HCT116 (cell line): ENCODE measurements around the gene ROCK2. TPM values are rescaled to one million over a fixed set of nuclear protein-coding genes. Genes with fewer than 3 reads are reported as not detected.

ENCODE experiments used
- ATAC-seq: fragments of 200-7000 bp; cut with Tn5 transposase; 2 replicates; pipeline ENCODE4 v1.9.1; 2020; ENCODE audit warnings: mild to moderate bottlenecking, moderate library complexity
- BruUV-seq: library from RNA; stranded (reverse); fragments of 400-500 nt; replicated peaks from 2 replicates; lab custom pipeline; 2021; lab: Mats Ljungman, UMichigan
- CTCF ChIA-PET: fragments of 300-600 bp; sonication (Branson Sonifier 250); formaldehyde crosslinking; loops from one replicate; lab custom pipeline; 2021; ENCODE audit warnings: antibody characterized with exemption; lab: Charles Lee
- POLR2A ChIA-PET: fragments of 300-600, 350-600 bp; sonication (Branson Sonifier 250); formaldehyde crosslinking; loops from one replicate; lab custom pipeline; 2021; ENCODE audit warnings: antibody characterized with exemption; lab: Charles Lee
- RAD21 ChIA-PET, 2 experiments: fragments of 300-600 bp; sonication (Branson Sonifier 250); formaldehyde crosslinking; loops; one replicate each; lab custom pipeline; 2023; ENCODE audit warnings: low total read pairs in 2 of 2; ENCODE audit not compliant: uncharacterized antibody in 2 of 2, unreplicated experiment in 2 of 2, low non-redundant PET in 1 of 2; lab: Charles Lee
- DNase-seq: peaks from one replicate; pipeline ENCODE4 v3.0.0-alpha.2; 2010; ENCODE audit warnings: low read depth, low spot score
- H2AFZ ChIP-seq: fragments of 200-600 bp; shearing (Covaris generic), sonication (generic); 2 replicates; pipeline ENCODE4 v1.6.1; 2017; ENCODE audit warnings: low read depth, mixed run types, mixed read lengths, antibody characterized with exemption, low read length; ENCODE audit not compliant: poor library complexity, severe bottlenecking
- H3K27ac ChIP-seq: 2 replicates; pipeline ENCODE4 v1.5.1; 2012; ENCODE audit warnings: low read depth, low read length
- H3K27me3 ChIP-seq: fragments of 200-600 bp; sonication (generic); 2 replicates; pipeline ENCODE4 v1.6.1; 2016; ENCODE audit warnings: mixed run types, low read length, mixed read lengths; ENCODE audit not compliant: insufficient read depth
- H3K36me3 ChIP-seq, 2 experiments: fragments of 200-500 bp in 1 of 2; fragments of 200-600 bp in 1 of 2; sonication (Bioruptor generic) in 1 of 2; sonication (generic) in 1 of 2; 2 replicates each; pipeline versions ENCODE4 v1.5.1 to v1.6.1; 2014 to 2016; ENCODE audit warnings: low read length in 2 of 2, inconsistent platforms in 1 of 2, mixed read lengths in 1 of 2, mixed run types in 1 of 2; ENCODE audit not compliant: insufficient read depth in 2 of 2, control insufficient read depth in 1 of 2
- H3K4me1 ChIP-seq, 2 experiments: fragments of 200-600 bp in 1 of 2; sonication (generic) in 1 of 2; 2 replicates each; pipeline versions ENCODE4 v1.5.1 to v1.6.1; 2012 to 2017; ENCODE audit warnings: low read length in 2 of 2, inconsistent platforms in 1 of 2, mild to moderate bottlenecking in 1 of 2, mixed read lengths in 1 of 2, mixed run types in 1 of 2, moderate library complexity in 1 of 2; ENCODE audit not compliant: insufficient read depth in 2 of 2, control insufficient read depth in 1 of 2
- H3K4me2 ChIP-seq: fragments of 200-600 bp; sonication (generic); 2 replicates; pipeline ENCODE4 v1.6.1; 2017; ENCODE audit warnings: mixed run types, low read length, mixed read lengths
- H3K4me3 ChIP-seq, 2 experiments: fragments of 200-600 bp in 1 of 2; sonication (generic) in 1 of 2; replicated peaks in 1 of 2; 2 replicates each; pipeline ENCODE4 v1.5.1; 2011 to 2016; ENCODE audit warnings: low read length in 2 of 2, control low read depth in 1 of 2, low read depth in 1 of 2, mild to moderate bottlenecking in 1 of 2, mixed read lengths in 1 of 2, mixed run types in 1 of 2
- H3K79me2 ChIP-seq: fragments of 200-600 bp; sonication (generic); 2 replicates; pipeline ENCODE4 v1.6.1; 2017; ENCODE audit warnings: mild to moderate bottlenecking, mixed run types, low read length, moderate library complexity, mixed read lengths; ENCODE audit not compliant: insufficient read depth
- H3K9ac ChIP-seq: fragments of 200-600 bp; sonication (generic); 2 replicates; pipeline ENCODE4 v1.6.1; 2016; ENCODE audit warnings: low read length, mixed read lengths
- H3K9me2 ChIP-seq: fragments of 200-600 bp; sonication (generic), shearing (Covaris generic); 2 replicates; pipeline ENCODE4 v1.6.1; 2017; ENCODE audit warnings: mixed run types, mild to moderate bottlenecking, moderate library complexity; ENCODE audit not compliant: insufficient read depth
- H3K9me3 ChIP-seq, 2 experiments: fragments of 200-500 bp in 1 of 2; fragments of 200-600 bp in 1 of 2; sonication (Bioruptor generic) in 1 of 2; sonication (generic) in 1 of 2; 2 replicates each; pipeline ENCODE4 v1.6.1; 2014 to 2017; ENCODE audit warnings: low read length in 2 of 2, mixed read lengths in 2 of 2, inconsistent platforms in 1 of 2, low read depth in 1 of 2, mild to moderate bottlenecking in 1 of 2, mixed run types in 1 of 2, moderate library complexity in 1 of 2; ENCODE audit not compliant: control insufficient read depth in 1 of 2, insufficient read depth in 1 of 2
- H4K20me1 ChIP-seq: fragments of 200-600 bp; sonication (generic), shearing (Covaris generic); 2 replicates; pipeline ENCODE4 v1.6.1; 2017; ENCODE audit warnings: mixed run types, mild to moderate bottlenecking, moderate library complexity; ENCODE audit not compliant: insufficient read depth
- CBX3 ChIP-seq: IDR thresholded peaks from 2 replicates; pipeline ENCODE4 v1.6.1; 2012; ENCODE audit warnings: low read depth
- CTCF ChIP-seq, 3 experiments: fragments of 200-600 bp in 1 of 3; sonication (generic) in 1 of 3; IDR thresholded peaks in 2 of 3; conservative IDR thresholded peaks in 1 of 3; 2 replicates each; pipeline ENCODE4 v1.5.1; 2012 to 2017; ENCODE audit warnings: low read depth in 2 of 3, low read length in 2 of 3, antibody characterized with exemption in 1 of 3, borderline replicate concordance in 1 of 3, control low read depth in 1 of 3, mild to moderate bottlenecking in 1 of 3, mixed read lengths in 1 of 3, mixed run types in 1 of 3, moderate library complexity in 1 of 3; ENCODE audit not compliant: insufficient read depth in 1 of 3
- ELF1 ChIP-seq: IDR thresholded peaks from 2 replicates; pipeline ENCODE4 v1.6.1; 2012; ENCODE audit warnings: low read depth, borderline replicate concordance
- EZH2 ChIP-seq: fragments of 200-600 bp; sonication (generic); IDR thresholded peaks from 2 replicates; pipeline ENCODE4 v1.6.1; 2017; ENCODE audit warnings: antibody characterized with exemption, mixed run types
- EZH2phosphoT487 ChIP-seq: fragments of 200-600 bp; IDR thresholded peaks from 2 replicates; pipeline ENCODE4 v1.6.1; 2018; ENCODE audit warnings: antibody characterized with exemption, borderline replicate concordance
- FOSL1 ChIP-seq: IDR thresholded peaks from 2 replicates; pipeline ENCODE4 v1.6.1; 2012; ENCODE audit warnings: low read depth
- JUND ChIP-seq: IDR thresholded peaks from 2 replicates; pipeline ENCODE4 v1.6.1; 2012
- MAX ChIP-seq: IDR thresholded peaks from 2 replicates; pipeline ENCODE4 v1.6.1; 2012
- POLR2A ChIP-seq: IDR thresholded peaks from 2 replicates; pipeline ENCODE4 v1.7.0; 2011; ENCODE audit warnings: borderline replicate concordance; ENCODE audit not compliant: insufficient read depth, insufficient read length; ENCODE audit errors: extremely low read depth
- POLR2AphosphoS5 ChIP-seq: IDR thresholded peaks from 2 replicates; pipeline ENCODE4 v1.6.1; 2011; ENCODE audit warnings: mild to moderate bottlenecking, low read depth, low read length, moderate library complexity
- RAD21 ChIP-seq: IDR thresholded peaks from 2 replicates; pipeline ENCODE4 v1.6.1; 2012; ENCODE audit warnings: low read depth, mild to moderate bottlenecking
- REST ChIP-seq: IDR thresholded peaks from 2 replicates; pipeline ENCODE4 v1.6.1; 2012; ENCODE audit warnings: low read depth
- SIN3A ChIP-seq: IDR thresholded peaks from 2 replicates; pipeline ENCODE4 v1.6.1; 2012; ENCODE audit warnings: low read depth
- SP1 ChIP-seq: IDR thresholded peaks from 2 replicates; pipeline ENCODE4 v1.6.1; 2012; ENCODE audit warnings: low read depth
- SRF ChIP-seq: IDR thresholded peaks from 2 replicates; pipeline ENCODE4 v1.6.1; 2012; ENCODE audit warnings: low read depth
- TCF7L2 ChIP-seq: IDR thresholded peaks from 2 replicates; pipeline ENCODE4 v1.7.0; 2011; ENCODE audit warnings: borderline replicate concordance, inconsistent platforms; ENCODE audit not compliant: insufficient read depth, insufficient read length; ENCODE audit errors: extremely low read depth
- ZNF274 ChIP-seq: fragments of 200-500 bp; sonication (Bioruptor generic); IDR thresholded peaks from 2 replicates; pipeline ENCODE4 v1.6.1; 2014; ENCODE audit warnings: mild to moderate bottlenecking, low read depth, low read length, inconsistent platforms
- intact Hi-C: fragments of 100-400 bp; cut with micrococcal nuclease; formaldehyde crosslinking; loops from 2 replicates; pipeline ENCODE4 v1.10.0; 2022
- total RNA-seq: library from RNA; stranded (reverse); gene quantifications from one replicate; pipeline ENCODE4 v1.2.1, GENCODE V29; 2021; ENCODE audit not compliant: unreplicated experiment
- TF ChIP-seq, protein P1 (sequence below): IDR thresholded peaks from 2 replicates; pipeline ENCODE4 v1.6.1; 2011; ENCODE audit warnings: mild to moderate bottlenecking, low read length, moderate library complexity; ENCODE audit not compliant: insufficient replicate concordance; ENCODE audit errors: extremely low read depth
- TF ChIP-seq, protein P2 (sequence below): IDR thresholded peaks from 2 replicates; pipeline ENCODE4 v1.6.1; 2012

The ROCK2 gene
- total RNA-seq, 1 experiment from 2014 or later, result 48.0 TPM

DNA sequence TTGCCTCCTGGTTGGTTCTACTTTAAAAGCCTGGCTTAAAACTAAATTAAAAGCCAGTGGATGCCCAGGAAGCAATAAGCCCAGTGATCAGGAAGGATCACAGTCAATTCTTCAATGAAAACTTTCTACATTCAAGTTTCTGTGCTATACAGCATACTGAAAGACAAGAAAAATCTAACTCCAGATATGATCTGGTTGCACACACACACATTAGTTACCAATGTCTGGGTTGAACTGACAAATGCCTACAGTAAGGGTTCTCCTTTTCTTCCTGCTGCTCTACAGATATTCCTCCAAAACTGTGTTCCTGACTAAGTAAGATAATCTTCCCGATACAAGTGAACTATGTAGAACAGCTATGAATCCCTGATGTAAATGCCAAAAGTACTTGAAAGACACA is 81.3 kb downstream of the ROCK2 start:
- no peak overlapping the region for H3K27ac ChIP-seq
- no peak for DNase-seq
- H3K4me2 ChIP-seq, result no peak overlapping the region
- H3K79me2 ChIP-seq, result peaks cover 44% of the 10 kb centered on the region
- no peak for ATAC-seq
- no peak overlapping the region for H2AFZ ChIP-seq
- no peak overlapping the region for H3K9ac ChIP-seq
- intact Hi-C loops, result no loop called here
- CTCF ChIA-PET, result no interaction called here
- POLR2A ChIA-PET, result no interaction called here
- H3K9me2 ChIP-seq, result no peaks in the 10 kb centered on the region
- no peaks in the 10 kb centered on the region for H3K4me1 ChIP-seq
- RAD21 ChIA-PET, result no interaction called here
- BruUV-seq, result no TSS peak
- H3K4me3 ChIP-seq, result no peak overlapping the region
- TF ChIP-seq RAD21 (no peak), EZH2phosphoT487 (no peak), SIN3A (no peak), MAX (no peak), POLR2AphosphoS5 (no peak), JUND (no peak), POLR2A (no peak), REST (no peak), TCF7L2 (no peak), CBX3 (no peak), SP1 (no peak), FOSL1 (no peak), ELF1 (no peak), SRF (no peak), ZNF274 (no peak), EZH2 (no peak), CTCF (IDR thresholded peaks at IDR 0.05 in 2 of 3, conservative IDR thresholded peaks at IDR 0.05 in 1 of 3; ENCODE audit: borderline replicate concordance in 1 of 3, insufficient read depth in 1 of 3, low read depth in 2 of 3, low read length in 2 of 3) (no peak)
- TF ChIP-seq, protein P1, sequence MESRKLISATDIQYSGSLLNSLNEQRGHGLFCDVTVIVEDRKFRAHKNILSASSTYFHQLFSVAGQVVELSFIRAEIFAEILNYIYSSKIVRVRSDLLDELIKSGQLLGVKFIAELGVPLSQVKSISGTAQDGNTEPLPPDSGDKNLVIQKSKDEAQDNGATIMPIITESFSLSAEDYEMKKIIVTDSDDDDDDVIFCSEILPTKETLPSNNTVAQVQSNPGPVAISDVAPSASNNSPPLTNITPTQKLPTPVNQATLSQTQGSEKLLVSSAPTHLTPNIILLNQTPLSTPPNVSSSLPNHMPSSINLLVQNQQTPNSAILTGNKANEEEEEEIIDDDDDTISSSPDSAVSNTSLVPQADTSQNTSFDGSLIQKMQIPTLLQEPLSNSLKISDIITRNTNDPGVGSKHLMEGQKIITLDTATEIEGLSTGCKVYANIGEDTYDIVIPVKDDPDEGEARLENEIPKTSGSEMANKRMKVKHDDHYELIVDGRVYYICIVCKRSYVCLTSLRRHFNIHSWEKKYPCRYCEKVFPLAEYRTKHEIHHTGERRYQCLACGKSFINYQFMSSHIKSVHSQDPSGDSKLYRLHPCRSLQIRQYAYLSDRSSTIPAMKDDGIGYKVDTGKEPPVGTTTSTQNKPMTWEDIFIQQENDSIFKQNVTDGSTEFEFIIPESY, result no peak
- TF ChIP-seq, protein P2, sequence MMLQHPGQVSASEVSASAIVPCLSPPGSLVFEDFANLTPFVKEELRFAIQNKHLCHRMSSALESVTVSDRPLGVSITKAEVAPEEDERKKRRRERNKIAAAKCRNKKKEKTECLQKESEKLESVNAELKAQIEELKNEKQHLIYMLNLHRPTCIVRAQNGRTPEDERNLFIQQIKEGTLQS, result no peak
- H3K9me3 ChIP-seq, result no peaks in the 10 kb centered on the region
- H3K27me3 ChIP-seq, result no peaks in the 10 kb centered on the region
- H4K20me1 ChIP-seq, result 0 out of 2 replicates have a peak, but pooled peaks cover 7% of the 10 kb centered on the region
- H3K36me3 ChIP-seq, result no peaks in the 10 kb centered on the region
